ENCODE data around the gene ERGIC3.
"Not testable (repeated sequence)": the region's sequence is repeated elsewhere in the genome, so short reads cannot be mapped to it uniquely, and the experiment has no call there.

Gene ERGIC3

GRCh38 chr20:35510951-35511735, 30.7 kb upstream of the ERGIC3 start:
- no peak overlapping the region for H3K27ac ChIP-seq
- TF ChIP-seq CTCF (conservative IDR thresholded peaks at IDR 0.05): no peak

- no peak overlapping the region for H3K27ac ChIP-seq
- TF ChIP-seq CTCF (conservative IDR thresholded peaks at IDR 0.05): peak; percentile 92
Measured at GRCh38 chr20:35511814-35512420, 30.0 kb upstream of the ERGIC3 start.

GRCh38 chr20:35514371-35514932, 27.4 kb upstream of the ERGIC3 start:
- no peak for TF ChIP-seq CTCF (conservative IDR thresholded peaks at IDR 0.05)
- no peak overlapping the region for H3K27ac ChIP-seq

GRCh38 chr20:35515341-35515740, 26.5 kb upstream of the ERGIC3 start:
- no peak overlapping the region for H3K27ac ChIP-seq
- no peak for TF ChIP-seq CTCF (conservative IDR thresholded peaks at IDR 0.05)

- no peak overlapping the region for H3K27ac ChIP-seq
- TF ChIP-seq CTCF (conservative IDR thresholded peaks at IDR 0.05): no peak
Measured at GRCh38 chr20:35515949-35516645, 25.8 kb upstream of the ERGIC3 start.

- no peak overlapping the region for H3K27ac ChIP-seq
- TF ChIP-seq CTCF (conservative IDR thresholded peaks at IDR 0.05): no peak
Measured at GRCh38 chr20:35517125-35517524, 24.8 kb upstream of the ERGIC3 start.

- not testable (repeated sequence) for H3K27ac ChIP-seq
Measured at GRCh38 chr20:35517767-35518166, 24.1 kb upstream of the ERGIC3 start.
